ENCODE measurements around the gene TNFRSF14.
"Not testable (repeated sequence)": the region's sequence is repeated elsewhere in the genome, so short reads cannot be mapped to it uniquely, and the experiment has no call there.

The TNFRSF14 gene

GRCh38 chr1:2569060-2569459 lies 12.9 kb downstream of the TNFRSF14 start:
- no peak for DNase-seq

GRCh38 chr1:2569703-2570102 lies 13.5 kb downstream of the TNFRSF14 start:
- not testable (repeated sequence) for DNase-seq

DNA sequence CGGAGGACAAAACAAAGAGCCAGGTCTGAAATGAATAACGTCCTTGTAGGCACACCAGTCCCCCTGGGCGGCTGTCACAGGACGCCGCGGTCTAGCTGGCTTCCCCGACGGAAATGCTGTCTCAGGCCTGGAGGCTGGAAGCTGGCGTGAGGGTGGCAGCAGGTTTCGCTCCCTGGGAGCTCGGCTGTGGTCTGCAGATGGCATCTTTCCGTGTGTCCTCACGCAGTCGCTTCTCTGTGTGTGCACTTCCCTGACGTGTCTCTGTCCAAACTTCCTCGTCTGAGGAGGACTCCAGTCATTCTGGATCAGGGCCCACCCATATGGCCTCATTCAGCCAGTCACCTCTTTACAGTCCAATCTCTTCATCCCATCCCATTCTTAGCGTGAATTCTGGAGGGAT lies 14.2 kb downstream of the TNFRSF14 start:
- DNase-seq = no peak

GRCh38 chr1:2571348-2571747 lies 15.2 kb downstream of the TNFRSF14 start:
- DNase-seq = no peak

- DNase-seq = no peak
Measured at GRCh38 chr1:2573250-2573920, 17.2 kb downstream of the TNFRSF14 start.

DNA sequence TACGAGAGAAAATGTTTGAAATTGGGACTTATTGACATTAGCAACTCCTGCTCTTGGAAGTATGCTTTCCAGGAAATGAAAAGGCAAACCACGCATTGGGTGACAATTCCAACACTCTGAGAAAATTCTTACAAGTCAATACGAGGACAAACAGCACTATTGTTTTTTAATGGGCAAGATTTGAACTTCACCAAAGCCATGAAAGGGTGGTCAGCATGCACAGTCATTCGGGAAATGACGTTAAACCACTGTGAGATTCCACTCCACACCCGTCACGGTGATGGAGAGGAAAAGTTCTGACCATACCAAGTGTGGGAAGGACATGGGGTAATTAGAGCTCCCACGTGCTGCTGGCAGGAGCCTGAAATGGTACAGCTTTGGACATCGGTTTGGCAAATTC lies 18.2 kb downstream of the TNFRSF14 start:
- no peak for DNase-seq

GRCh38 chr1:2575801-2576663 lies 19.9 kb downstream of the TNFRSF14 start:
- no peak for DNase-seq

GRCh38 chr1:2577565-2578075 lies 21.4 kb downstream of the TNFRSF14 start:
- peak; percentile 52 to 65 for DNase-seq

- DNase-seq = no peak
Measured at GRCh38 chr1:2578758-2579118, 22.6 kb downstream of the TNFRSF14 start.

- DNase-seq = no peak
Measured at GRCh38 chr1:2580691-2581090, 24.5 kb downstream of the TNFRSF14 start.

DNA sequence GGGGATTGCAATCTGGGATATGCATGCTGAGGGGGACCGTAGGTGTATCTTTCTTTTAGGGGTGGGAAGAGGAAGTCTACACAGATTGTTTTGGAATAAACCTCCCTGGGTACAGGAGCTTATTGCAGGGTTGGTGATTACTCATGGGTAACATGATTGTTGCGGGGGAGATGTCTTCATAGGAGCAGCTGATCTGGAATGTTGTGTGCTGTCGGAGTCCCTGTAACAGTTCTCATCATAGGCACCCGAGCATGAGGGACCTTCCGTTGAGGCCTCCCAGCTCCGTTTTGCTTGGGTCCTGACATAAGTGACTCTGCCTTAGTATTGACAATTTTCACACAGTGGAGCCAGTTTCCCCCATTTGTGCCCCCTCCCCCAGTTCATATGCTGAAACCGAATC lies 26.2 kb downstream of the TNFRSF14 start:
- no peak for DNase-seq

DNA sequence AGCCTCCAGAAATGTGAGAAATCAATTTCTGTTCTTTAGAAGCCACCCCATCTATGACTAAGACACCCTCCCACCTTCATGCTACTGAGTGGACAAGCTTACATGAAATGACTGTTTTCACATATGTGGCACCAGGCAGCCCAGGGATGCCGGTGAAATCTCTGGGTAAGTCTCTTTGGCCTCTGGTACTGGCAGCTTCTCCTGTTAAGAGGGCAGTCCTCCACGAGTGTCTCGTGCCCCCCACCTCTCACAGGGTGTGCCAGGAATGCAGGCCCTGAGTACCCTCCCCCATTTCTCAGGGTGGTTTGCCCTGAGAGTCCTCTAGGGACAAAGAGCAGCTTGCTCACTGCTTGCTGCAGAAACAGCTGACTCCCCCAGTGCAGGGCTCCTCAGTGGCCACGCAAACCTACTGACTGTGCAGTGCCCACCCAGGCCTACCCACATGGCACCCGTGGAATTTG lies 27.2 kb downstream of the TNFRSF14 start:
- no peak for DNase-seq

DNA sequence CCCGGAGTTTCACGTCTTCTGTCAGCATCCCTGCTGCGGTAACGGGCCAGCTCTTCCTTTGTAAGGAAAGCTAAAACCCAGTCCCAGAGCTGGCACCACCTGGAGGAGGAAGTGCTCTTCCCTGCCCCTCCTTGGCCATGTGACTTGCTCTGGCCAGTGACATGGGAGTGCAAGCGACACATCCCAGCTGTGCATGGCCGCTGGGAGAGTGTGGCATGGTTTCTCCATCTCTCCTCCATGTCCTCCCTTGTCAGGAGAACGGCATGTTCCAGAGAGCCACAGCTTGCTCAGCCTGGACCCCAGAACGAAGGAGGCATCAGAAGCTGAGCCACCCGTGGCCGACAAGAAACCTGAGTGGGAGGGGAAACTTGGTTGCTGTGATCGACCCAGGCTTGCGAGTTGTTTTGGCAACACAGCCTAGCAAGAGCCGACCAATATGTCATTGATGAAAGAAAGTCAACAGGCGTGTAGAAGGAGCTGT lies 27.7 kb downstream of the TNFRSF14 start:
- peak; percentile 67 to 76 for DNase-seq

GRCh38 chr1:2584686-2585317 lies 28.6 kb downstream of the TNFRSF14 start:
- DNase-seq = peak in 1 of 2 donors; percentile 17

DNA sequence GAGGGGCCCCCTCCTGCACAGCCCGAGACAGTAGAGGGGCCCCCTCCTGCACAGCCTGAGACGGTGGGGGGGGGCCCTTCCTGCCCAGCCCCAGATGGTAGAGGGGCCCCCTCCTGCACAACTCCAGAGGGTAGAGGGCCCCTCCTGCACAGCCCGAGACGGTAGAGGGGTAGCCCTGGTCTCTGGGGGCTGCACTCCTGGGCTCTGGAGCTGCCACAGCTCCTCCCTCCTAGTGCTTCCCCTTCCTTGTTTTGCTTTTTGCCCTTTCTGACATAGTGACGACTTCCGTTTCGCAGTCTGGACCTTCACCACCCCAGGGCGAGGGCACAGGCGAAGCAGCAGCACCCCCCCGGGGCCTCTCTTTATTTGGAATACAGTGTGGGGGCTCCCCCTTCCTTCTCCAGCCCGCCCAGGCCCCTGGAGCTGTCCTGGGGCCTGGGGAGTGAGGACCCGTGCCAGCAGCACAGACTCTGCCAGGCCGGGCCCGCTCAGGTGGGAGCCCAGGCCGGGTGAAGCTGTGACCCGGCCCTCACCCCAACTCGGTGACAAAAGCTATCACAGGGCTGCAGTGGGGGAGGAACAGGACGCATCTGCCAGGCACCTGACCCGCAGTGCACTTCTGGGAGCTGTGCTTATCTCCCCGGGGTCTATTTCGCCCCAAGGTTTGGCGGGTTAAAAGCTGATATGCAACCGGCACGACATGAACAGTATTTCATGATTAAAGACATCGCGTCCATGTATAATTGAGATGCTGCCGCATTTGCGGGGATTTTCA lies 29.3 kb downstream of the TNFRSF14 start:
- DNase-seq = peak; percentile 87 to 88

- DNase-seq = peak; percentile 97
Measured at GRCh38 chr1:2586154-2587070, 30.2 kb downstream of the TNFRSF14 start, which contains the start of gene PRXL2B. Gene PRXL2B, plus strand, starts transcription at chr1:2586777. Its CDS starts 109 bp downstream, at chr1:2586886.

DNA sequence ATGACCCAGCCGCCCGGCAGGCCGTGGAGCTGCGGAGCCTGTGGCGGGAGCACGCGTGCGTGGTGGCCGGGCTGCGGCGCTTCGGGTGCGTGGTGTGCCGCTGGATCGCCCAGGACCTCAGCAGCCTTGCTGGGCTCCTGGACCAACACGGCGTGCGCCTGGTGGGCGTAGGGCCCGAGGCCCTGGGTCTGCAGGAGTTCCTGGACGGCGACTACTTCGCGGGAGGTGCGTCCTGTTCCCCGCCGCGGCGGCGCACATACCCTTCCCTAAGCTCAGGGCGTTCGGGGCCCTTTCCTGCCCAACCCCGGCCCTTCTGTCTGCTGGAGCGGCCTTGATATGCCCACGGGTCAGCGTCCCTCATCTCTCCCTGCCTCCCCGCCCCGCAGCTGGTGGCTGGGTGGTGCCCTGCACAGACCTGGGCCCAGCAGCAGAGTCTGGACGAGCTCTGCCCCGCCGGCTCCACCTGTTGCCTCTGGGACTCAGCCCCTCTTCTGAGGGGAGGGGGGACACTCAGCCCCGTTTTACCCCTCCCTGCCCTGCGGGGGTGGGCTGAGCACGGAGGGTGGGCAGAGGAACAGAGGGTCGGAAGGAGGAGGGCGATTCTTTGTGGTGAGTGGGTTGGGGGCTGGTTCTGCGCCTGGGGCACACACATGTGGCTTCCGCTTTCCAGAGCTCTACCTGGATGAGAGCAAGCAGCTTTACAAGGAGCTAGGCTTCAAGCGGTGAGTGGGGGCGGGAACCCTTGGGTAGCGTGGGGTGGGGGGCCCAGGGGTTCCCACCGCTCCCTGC lies 31.1 kb downstream of the TNFRSF14 start:
- no peak for DNase-seq

DNA sequence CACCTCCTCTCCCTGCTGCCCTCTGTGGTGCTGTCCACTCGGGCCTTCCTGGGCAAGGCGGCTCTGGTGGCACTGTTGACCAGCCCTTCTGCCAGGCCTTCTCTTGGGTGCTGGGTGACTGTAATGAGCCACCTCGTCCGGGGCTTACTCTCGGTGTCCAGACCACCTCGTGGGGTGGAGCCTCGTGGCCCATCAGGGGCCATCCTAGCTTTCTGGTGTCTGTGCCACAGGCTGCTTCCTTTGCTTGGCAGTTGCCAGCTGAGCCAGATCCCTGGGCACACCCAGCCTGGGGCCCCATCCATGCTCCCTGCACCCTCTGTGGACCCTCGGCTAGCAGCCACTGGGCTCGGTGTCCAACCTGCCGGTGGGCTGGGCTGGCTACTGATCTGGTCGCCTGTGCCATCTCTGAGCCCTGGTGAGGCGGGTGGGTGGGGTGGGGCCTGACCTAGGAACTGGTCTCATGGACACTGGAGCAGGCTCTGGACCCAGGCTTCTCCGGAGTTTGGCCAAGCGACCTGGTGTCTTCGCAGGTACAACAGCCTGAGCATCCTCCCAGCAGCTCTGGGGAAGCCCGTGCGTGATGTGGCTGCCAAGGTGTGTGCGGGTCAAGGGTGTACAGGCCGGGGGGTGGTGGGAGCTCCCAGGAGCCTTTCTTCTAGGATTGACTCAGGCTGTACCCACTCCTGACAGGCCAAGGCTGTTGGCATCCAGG lies 31.8 kb downstream of the TNFRSF14 start:
- no peak for DNase-seq

- DNase-seq = no peak
Measured at GRCh38 chr1:2588661-2589430, 32.7 kb downstream of the TNFRSF14 start.

Measured in CD4-positive, alpha-beta T cell treated with Interleukin-4 for 1 hour (primary cell).